HG03139 (cell line): ENCODE measurements around the gene ZNF283.
"Not testable (repeated sequence)": the region's sequence is repeated elsewhere in the genome, so short reads cannot be mapped to it uniquely, and the experiment has no call there.

ENCODE experiments used
- ATAC-seq: cut with Tn5 transposase; IDR thresholded peaks from one replicate; pipeline ENCODE4 v1.9.1; 2021; ENCODE audit not compliant: unreplicated experiment

Gene ZNF283

GRCh38 chr19:43799502-43800142 is 27.5 kb upstream of the ZNF283 start:
- no peak for ATAC-seq

- ATAC-seq: no peak
Measured at GRCh38 chr19:43802216-43802951, 24.7 kb upstream of the ZNF283 start, which contains the start of gene LYPD5. TSS of gene LYPD5 (minus strand) at chr19:43802447. CDS start at chr19:43802380, 67 bp downstream.

- no peak for ATAC-seq
Measured at GRCh38 chr19:43804432-43804831, 22.7 kb upstream of the ZNF283 start.

GRCh38 chr19:43806401-43806800 is 20.7 kb upstream of the ZNF283 start:
- ATAC-seq: not testable (repeated sequence)

GRCh38 chr19:43806848-43807247 is 20.3 kb upstream of the ZNF283 start:
- no peak for ATAC-seq

- ATAC-seq: no peak
Measured at GRCh38 chr19:43807651-43808050, 19.5 kb upstream of the ZNF283 start.

- no peak for ATAC-seq
Measured at GRCh38 chr19:43809762-43810696, 17.1 kb upstream of the ZNF283 start.

GRCh38 chr19:43811837-43812236 is 15.3 kb upstream of the ZNF283 start:
- no peak for ATAC-seq

- no peak for ATAC-seq
Measured at GRCh38 chr19:43812259-43812658, 14.9 kb upstream of the ZNF283 start.

- ATAC-seq: no peak
Measured at GRCh38 chr19:43812688-43813087, 14.4 kb upstream of the ZNF283 start.

- no peak for ATAC-seq
Measured at GRCh38 chr19:43814663-43815352, 12.3 kb upstream of the ZNF283 start.

GRCh38 chr19:43817454-43817853 is 9.7 kb upstream of the ZNF283 start:
- not testable (repeated sequence) for ATAC-seq

- no peak for ATAC-seq
Measured at GRCh38 chr19:43818500-43818899, 8.6 kb upstream of the ZNF283 start.

GRCh38 chr19:43820098-43820883 is 6.8 kb upstream of the ZNF283 start:
- no peak for ATAC-seq

GRCh38 chr19:43820884-43821215 is 6.3 kb upstream of the ZNF283 start:
- no peak for ATAC-seq

- not testable (repeated sequence) for ATAC-seq
Measured at GRCh38 chr19:43823856-43824255, 3.3 kb upstream of the ZNF283 start.

- not testable (repeated sequence) for ATAC-seq
Measured at GRCh38 chr19:43824572-43824971, 2.5 kb upstream of the ZNF283 start.

- ATAC-seq: no peak
Measured at GRCh38 chr19:43839139-43839538, 12.0 kb downstream of the ZNF283 start.

- no peak for ATAC-seq
Measured at GRCh38 chr19:43842007-43842406, 14.9 kb downstream of the ZNF283 start.

GRCh38 chr19:43847246-43847645 is 20.1 kb downstream of the ZNF283 start:
- ATAC-seq: no peak
